Measurements from ENCODE around the gene RBP7.
"Not testable (repeated sequence)": the region's sequence is repeated elsewhere in the genome, so short reads cannot be mapped to it uniquely, and the experiment has no call there.

RBP7 gene

DNA sequence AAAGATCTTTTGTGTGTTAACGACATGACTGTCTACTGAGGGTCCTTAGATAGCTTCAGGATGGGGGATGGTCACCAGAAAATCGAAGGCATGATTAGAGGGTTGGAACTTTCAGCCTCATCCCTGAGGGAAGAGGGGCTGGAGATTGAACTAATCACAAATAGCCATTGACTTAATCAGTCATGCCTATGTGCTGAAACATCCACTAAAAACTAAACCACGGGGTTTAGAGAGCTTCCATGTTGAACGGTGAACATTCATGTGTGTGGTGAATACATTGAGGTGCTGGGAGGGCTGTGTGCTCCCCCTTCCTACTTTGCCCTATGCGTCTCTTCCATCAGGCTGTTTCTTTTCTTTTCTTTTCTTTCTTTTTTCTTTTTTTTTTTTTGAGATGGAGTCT lies 17.0 kb downstream of the RBP7 start:
- 90% methylated on average over 2 of the region's 5 CpGs for WGBS (ENCODE audit: insufficient coverage)
- Histone ChIP-seq H3K27me3 (replicated peaks in 2 of 5; ENCODE audit: control insufficient read depth in 4 of 5, insufficient read depth in 5 of 5, low read length in 4 of 5) (no peaks in the 10 kb centered on the region), H3K9me3 (ENCODE audit: control extremely low read depth in 1 of 5, control insufficient read depth in 4 of 5, insufficient read depth in 2 of 5, low read depth in 1 of 5, low read length in 4 of 5) (no peaks in the 10 kb centered on the region), H3K36me3 (ENCODE audit: control insufficient read depth in 4 of 4, insufficient read depth in 4 of 4, low read length in 3 of 4) (no peaks in the 10 kb centered on the region), H3K27ac (ENCODE audit: insufficient read depth in 1 of 2, low read depth in 1 of 2, low read length in 2 of 2, poor library complexity in 1 of 2, severe bottlenecking in 2 of 2) (no peak overlapping the region), H3K4me1 (ENCODE audit: control extremely low read depth in 1 of 4, control insufficient read depth in 4 of 4, insufficient read depth in 4 of 4, low read length in 3 of 4) (no peaks in the 10 kb centered on the region), H3K4me3 (ENCODE audit: control insufficient read depth in 1 of 7, extremely low read depth in 1 of 7, insufficient read depth in 4 of 7, low read depth in 2 of 7, low read length in 6 of 7) (no peak overlapping the region)
- ChIA-PET CTCF (no interaction called here), POLR2A (no interaction called here)
- no peak for DNase-seq

DNA sequence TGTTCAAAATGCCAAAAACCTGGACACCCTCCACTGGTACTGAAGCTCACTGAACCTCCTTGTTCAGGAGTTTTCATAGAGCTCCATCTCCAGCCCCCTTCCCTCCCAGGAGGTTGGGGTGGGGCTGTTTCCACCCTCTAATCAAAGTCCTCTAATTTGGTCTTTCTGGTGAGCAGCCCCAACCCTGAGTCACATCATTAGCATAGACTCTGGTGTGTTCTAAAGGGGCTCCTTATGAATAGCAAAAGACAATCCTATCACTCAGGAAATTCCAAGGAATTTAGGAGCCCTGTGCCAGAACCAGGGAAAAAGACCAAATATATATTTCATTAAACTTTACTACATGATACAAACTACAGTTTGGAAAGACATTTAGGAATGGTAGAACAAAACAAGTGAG lies 22.5 kb downstream of the RBP7 start:
- H3K36me3 ChIP-seq (ENCODE audit: control insufficient read depth in 4 of 4, insufficient read depth in 4 of 4, low read length in 3 of 4): no peaks in the 10 kb centered on the region
- POLR2A ChIA-PET: no interaction called here
- no peak overlapping the region for H3K4me3 ChIP-seq (ENCODE audit: control insufficient read depth in 1 of 7, extremely low read depth in 1 of 7, insufficient read depth in 4 of 7, low read depth in 2 of 7, low read length in 6 of 7)
- no peaks in the 10 kb centered on the region for H3K4me1 ChIP-seq (ENCODE audit: control extremely low read depth in 1 of 4, control insufficient read depth in 4 of 4, insufficient read depth in 4 of 4, low read length in 3 of 4)
- CTCF ChIA-PET: interaction anchor here (1.2 kb wide), 1 partner anchor 69 kb away, joined by 3 read pairs; no protein-coding TSS in a partner anchor
- H3K9me3 ChIP-seq (ENCODE audit: control extremely low read depth in 1 of 5, control insufficient read depth in 4 of 5, insufficient read depth in 2 of 5, low read depth in 1 of 5, low read length in 4 of 5): no peaks in the 10 kb centered on the region
- no peak overlapping the region for H3K27ac ChIP-seq (ENCODE audit: insufficient read depth in 1 of 2, low read depth in 1 of 2, low read length in 2 of 2, poor library complexity in 1 of 2, severe bottlenecking in 2 of 2)
- DNase-seq: no peak
- no peaks in the 10 kb centered on the region for H3K27me3 ChIP-seq (replicated peaks in 2 of 5; ENCODE audit: control insufficient read depth in 4 of 5, insufficient read depth in 5 of 5, low read length in 4 of 5)

GRCh38 chr1:10020086-10020485 lies 23.1 kb downstream of the RBP7 start:
- H3K9me3 ChIP-seq (ENCODE audit: control extremely low read depth in 1 of 5, control insufficient read depth in 4 of 5, insufficient read depth in 2 of 5, low read depth in 1 of 5, low read length in 4 of 5): no peaks in the 10 kb centered on the region
- H3K4me1 ChIP-seq (ENCODE audit: control extremely low read depth in 1 of 4, control insufficient read depth in 4 of 4, insufficient read depth in 4 of 4, low read length in 3 of 4): no peaks in the 10 kb centered on the region
- H3K27me3 ChIP-seq (replicated peaks in 2 of 5; ENCODE audit: control insufficient read depth in 4 of 5, insufficient read depth in 5 of 5, low read length in 4 of 5): no peaks in the 10 kb centered on the region
- H3K36me3 ChIP-seq (ENCODE audit: control insufficient read depth in 4 of 4, insufficient read depth in 4 of 4, low read length in 3 of 4): no peaks in the 10 kb centered on the region
- H3K4me3 ChIP-seq (ENCODE audit: control insufficient read depth in 1 of 7, extremely low read depth in 1 of 7, insufficient read depth in 4 of 7, low read depth in 2 of 7, low read length in 6 of 7): no peak overlapping the region
- no peak overlapping the region for H3K27ac ChIP-seq (ENCODE audit: insufficient read depth in 1 of 2, low read depth in 1 of 2, low read length in 2 of 2, poor library complexity in 1 of 2, severe bottlenecking in 2 of 2)
- no peak for DNase-seq
- 100% methylated on average over 2 of the region's 3 CpGs for WGBS (ENCODE audit: insufficient coverage)
- ChIA-PET POLR2A (no interaction called here), CTCF (interaction anchor here (1.2 kb wide), 1 partner anchor 69 kb away, joined by 3 read pairs; no protein-coding TSS in a partner anchor)

- DNase-seq; POLR2A ChIA-PET; H3K27ac ChIP-seq (ENCODE audit: insufficient read depth in 1 of 2, low read depth in 1 of 2, low read length in 2 of 2, poor library complexity in 1 of 2, severe bottlenecking in 2 of 2); H3K36me3 ChIP-seq (ENCODE audit: control insufficient read depth in 4 of 4, insufficient read depth in 4 of 4, low read length in 3 of 4); H3K4me3 ChIP-seq (ENCODE audit: control insufficient read depth in 1 of 7, extremely low read depth in 1 of 7, insufficient read depth in 4 of 7, low read depth in 2 of 7, low read length in 6 of 7); H3K9me3 ChIP-seq (ENCODE audit: control extremely low read depth in 1 of 5, control insufficient read depth in 4 of 5, insufficient read depth in 2 of 5, low read depth in 1 of 5, low read length in 4 of 5); H3K4me1 ChIP-seq (ENCODE audit: control extremely low read depth in 1 of 4, control insufficient read depth in 4 of 4, insufficient read depth in 4 of 4, low read length in 3 of 4); H3K27me3 ChIP-seq (replicated peaks in 2 of 5; ENCODE audit: control insufficient read depth in 4 of 5, insufficient read depth in 5 of 5, low read length in 4 of 5): not testable (repeated sequence)
- CTCF ChIA-PET: interaction anchor here (1.2 kb wide), 1 partner anchor 70 kb away, joined by 3 read pairs; no protein-coding TSS in a partner anchor
- WGBS (ENCODE audit: insufficient coverage): 100% methylated on average over 2 of the region's 2 CpGs
These were observed 23.6 kb downstream of the RBP7 start for GRCh38 chr1:10020678-10021077.

GRCh38 chr1:10021992-10022391 lies 25.0 kb downstream of the RBP7 start:
- no CpG with 5 or more reads among the region's 4 CpGs for WGBS (ENCODE audit: insufficient coverage)
- not testable (repeated sequence) for H3K4me1 ChIP-seq (ENCODE audit: control extremely low read depth in 1 of 4, control insufficient read depth in 4 of 4, insufficient read depth in 4 of 4, low read length in 3 of 4); H3K27ac ChIP-seq (ENCODE audit: insufficient read depth in 1 of 2, low read depth in 1 of 2, low read length in 2 of 2, poor library complexity in 1 of 2, severe bottlenecking in 2 of 2); H3K27me3 ChIP-seq (replicated peaks in 2 of 5; ENCODE audit: control insufficient read depth in 4 of 5, insufficient read depth in 5 of 5, low read length in 4 of 5); H3K4me3 ChIP-seq (ENCODE audit: control insufficient read depth in 1 of 7, extremely low read depth in 1 of 7, insufficient read depth in 4 of 7, low read depth in 2 of 7, low read length in 6 of 7); DNase-seq; H3K9me3 ChIP-seq (ENCODE audit: control extremely low read depth in 1 of 5, control insufficient read depth in 4 of 5, insufficient read depth in 2 of 5, low read depth in 1 of 5, low read length in 4 of 5); H3K36me3 ChIP-seq (ENCODE audit: control insufficient read depth in 4 of 4, insufficient read depth in 4 of 4, low read length in 3 of 4)
- POLR2A ChIA-PET: interaction anchor here (0.7 kb wide), 1 partner anchor 70 kb away, joined by 4 read pairs; no protein-coding TSS in a partner anchor
- CTCF ChIA-PET: interaction anchor here (0.6 kb wide), 1 partner anchor 57 kb away, joined by 3 read pairs; no protein-coding TSS in a partner anchor

- H3K9me3 ChIP-seq (ENCODE audit: control extremely low read depth in 1 of 5, control insufficient read depth in 4 of 5, insufficient read depth in 2 of 5, low read depth in 1 of 5, low read length in 4 of 5): no peaks in the 10 kb centered on the region
- WGBS (ENCODE audit: insufficient coverage): 100% methylated on average over 2 of the region's 7 CpGs
- H3K36me3 ChIP-seq (ENCODE audit: control insufficient read depth in 4 of 4, insufficient read depth in 4 of 4, low read length in 3 of 4): no peaks in the 10 kb centered on the region
- H3K4me3 ChIP-seq (ENCODE audit: control insufficient read depth in 1 of 7, extremely low read depth in 1 of 7, insufficient read depth in 4 of 7, low read depth in 2 of 7, low read length in 6 of 7): no peak overlapping the region
- H3K27me3 ChIP-seq (replicated peaks in 2 of 5; ENCODE audit: control insufficient read depth in 4 of 5, insufficient read depth in 5 of 5, low read length in 4 of 5): no peaks in the 10 kb centered on the region
- H3K27ac ChIP-seq (ENCODE audit: insufficient read depth in 1 of 2, low read depth in 1 of 2, low read length in 2 of 2, poor library complexity in 1 of 2, severe bottlenecking in 2 of 2): no peak overlapping the region
- peaks cover 0 to 2% (median 0%) of the 10 kb centered on the region in 4 experiments for H3K4me1 ChIP-seq (ENCODE audit: control extremely low read depth in 1 of 4, control insufficient read depth in 4 of 4, insufficient read depth in 4 of 4, low read length in 3 of 4)
- POLR2A ChIA-PET: no interaction called here
- CTCF ChIA-PET: no interaction called here
- no peak for DNase-seq
These were observed 25.6 kb downstream of the RBP7 start for GRCh38 chr1:10022656-10023055.

DNA sequence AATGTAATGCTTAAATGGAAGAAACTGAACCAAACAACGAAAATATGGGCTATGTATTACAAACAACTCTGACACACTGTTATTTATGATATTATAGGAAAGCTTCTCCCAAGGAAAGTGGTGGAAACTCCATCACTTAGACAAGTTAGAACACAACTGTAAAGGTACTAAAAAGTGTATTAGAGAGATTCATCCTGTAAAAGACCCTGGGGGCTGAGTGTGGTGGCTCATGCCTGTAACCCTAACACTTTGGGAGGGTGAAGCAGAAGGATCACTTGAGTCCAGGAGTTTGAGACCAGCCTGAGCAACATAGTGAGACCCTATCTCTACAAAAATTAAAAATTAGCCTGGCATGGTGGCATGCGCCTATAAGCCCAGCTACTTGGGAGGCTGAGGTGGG lies 28.3 kb downstream of the RBP7 start:
- no peak overlapping the region for H3K27ac ChIP-seq (ENCODE audit: insufficient read depth in 1 of 2, low read depth in 1 of 2, low read length in 2 of 2, poor library complexity in 1 of 2, severe bottlenecking in 2 of 2)
- H3K36me3 ChIP-seq (ENCODE audit: control insufficient read depth in 4 of 4, insufficient read depth in 4 of 4, low read length in 3 of 4): no peaks in the 10 kb centered on the region
- WGBS (ENCODE audit: insufficient coverage): 100% methylated on average over 1 of the region's 2 CpGs
- ChIA-PET CTCF (no interaction called here), POLR2A (no interaction called here)
- no peak overlapping the region for H3K4me3 ChIP-seq (ENCODE audit: control insufficient read depth in 1 of 7, extremely low read depth in 1 of 7, insufficient read depth in 4 of 7, low read depth in 2 of 7, low read length in 6 of 7)
- DNase-seq: no peak
- no peaks in the 10 kb centered on the region for H3K27me3 ChIP-seq (replicated peaks in 2 of 5; ENCODE audit: control insufficient read depth in 4 of 5, insufficient read depth in 5 of 5, low read length in 4 of 5)
- no peaks in the 10 kb centered on the region for H3K9me3 ChIP-seq (ENCODE audit: control extremely low read depth in 1 of 5, control insufficient read depth in 4 of 5, insufficient read depth in 2 of 5, low read depth in 1 of 5, low read length in 4 of 5)
- peaks cover 0 to 2% (median 0%) of the 10 kb centered on the region in 4 experiments for H3K4me1 ChIP-seq (ENCODE audit: control extremely low read depth in 1 of 4, control insufficient read depth in 4 of 4, insufficient read depth in 4 of 4, low read length in 3 of 4)

All from common myeloid progenitor, CD34-positive (primary cell).